Activated T-cell treated with anti-CD3 and anti-CD28 coated beads for 24 hours (primary cell): ENCODE measurements around the gene TSPY2.
"Not testable (repeated sequence)": the region's sequence is repeated elsewhere in the genome, so short reads cannot be mapped to it uniquely, and the experiment has no call there.

Experiments used
- DNase-seq: peaks from one replicate; pipeline ENCODE4 v3.0.0-alpha.2; 2020; ENCODE audit warnings: low read depth

Gene TSPY2, protein sequence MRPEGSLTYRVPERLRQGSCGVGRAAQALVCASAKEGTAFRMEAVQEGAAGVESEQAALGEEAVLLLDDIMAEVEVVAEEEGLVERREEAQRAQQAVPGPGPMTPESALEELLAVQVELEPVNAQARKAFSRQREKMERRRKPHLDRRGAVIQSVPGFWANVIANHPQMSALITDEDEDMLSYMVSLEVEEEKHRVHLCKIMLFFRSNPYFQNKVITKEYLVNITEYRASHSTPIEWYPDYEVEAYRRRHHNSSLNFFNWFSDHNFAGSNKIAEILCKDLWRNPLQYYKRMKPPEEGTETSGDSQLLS

DNA sequence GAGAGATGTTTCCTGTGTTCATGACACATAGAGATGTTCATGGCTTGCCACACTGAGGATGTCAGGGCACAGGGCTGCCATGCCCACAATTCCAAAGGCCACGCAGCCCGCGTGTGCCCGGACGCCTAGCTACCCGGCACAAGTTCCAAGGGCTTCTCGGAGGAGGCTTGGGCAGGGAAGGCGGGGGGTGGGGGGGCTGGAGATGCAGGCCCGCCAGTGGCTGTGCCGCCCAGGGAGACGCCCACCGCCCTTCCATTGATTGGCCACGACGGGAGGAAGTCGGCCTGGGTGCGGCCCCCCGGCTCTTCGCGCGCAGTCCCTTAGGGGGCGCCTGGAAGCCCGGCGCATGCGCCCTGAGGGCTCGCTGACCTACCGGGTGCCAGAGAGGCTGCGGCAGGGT is at the start of gene TSPY2:
TSS of gene TSPY2 (plus strand) at position 301 of the 400 bp plus-strand sequence. CDS start at position 347, 46 bp downstream.
- not testable (repeated sequence) for DNase-seq

GRCh38 chrY:6209565-6209964 is 36.5 kb upstream of the TSPY2 start:
- DNase-seq = not testable (repeated sequence)

DNA sequence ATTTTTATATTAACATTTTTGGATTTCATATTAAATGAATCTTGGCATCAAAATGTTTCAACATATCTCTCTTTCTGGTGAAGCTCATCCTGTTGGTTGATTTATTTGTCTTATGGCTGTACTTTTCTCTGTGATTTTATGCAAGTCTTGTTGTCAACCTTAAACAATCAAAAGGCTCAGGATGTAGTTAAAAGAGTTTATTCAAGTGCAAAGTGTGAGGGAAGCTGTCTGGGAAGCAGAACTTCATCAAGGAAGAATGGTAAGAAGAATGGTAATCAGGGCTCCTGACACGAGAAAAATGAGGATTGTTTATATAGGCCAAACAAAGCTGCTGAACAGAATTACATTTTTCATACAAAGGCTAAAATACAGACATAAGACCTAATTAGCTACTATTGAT is 29.0 kb upstream of the TSPY2 start:
- DNase-seq = not testable (repeated sequence)

- DNase-seq = not testable (repeated sequence)
Measured at GRCh38 chrY:6269839-6270238, 23.8 kb downstream of the TSPY2 start.
